Germinal center (tissue), 1 donor: ENCODE data around the gene ADAMTS12.
"Not testable (repeated sequence)": the region's sequence is repeated elsewhere in the genome, so short reads cannot be mapped to it uniquely, and the experiment has no call there.

Experiments
- DNase-seq: peaks from one replicate; pipeline ENCODE4 v3.0.0; 2012; ENCODE audit warnings: mixed read lengths, low spot score

The ADAMTS12 gene

DNA sequence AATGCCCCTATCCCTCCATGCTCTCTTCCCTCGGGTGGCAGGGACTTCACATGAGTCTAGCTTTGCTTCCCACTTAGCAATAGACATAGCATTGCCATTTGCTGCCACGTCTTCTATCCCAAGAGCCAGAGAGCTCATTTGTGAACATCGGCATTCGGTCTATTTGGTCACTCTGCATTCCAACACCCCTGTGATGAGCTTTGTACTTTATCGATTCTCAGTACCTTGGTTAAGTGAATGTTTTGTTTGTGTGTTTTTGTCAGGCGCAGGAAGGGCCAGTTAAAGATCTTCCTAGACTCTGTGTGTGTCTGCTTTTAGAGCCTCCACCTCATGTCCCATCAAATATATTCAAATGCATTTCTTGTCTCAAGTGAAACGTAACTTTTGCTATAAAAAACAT is 309.4 kb downstream of the ADAMTS12 start:
- DNase-seq: no peak

DNA sequence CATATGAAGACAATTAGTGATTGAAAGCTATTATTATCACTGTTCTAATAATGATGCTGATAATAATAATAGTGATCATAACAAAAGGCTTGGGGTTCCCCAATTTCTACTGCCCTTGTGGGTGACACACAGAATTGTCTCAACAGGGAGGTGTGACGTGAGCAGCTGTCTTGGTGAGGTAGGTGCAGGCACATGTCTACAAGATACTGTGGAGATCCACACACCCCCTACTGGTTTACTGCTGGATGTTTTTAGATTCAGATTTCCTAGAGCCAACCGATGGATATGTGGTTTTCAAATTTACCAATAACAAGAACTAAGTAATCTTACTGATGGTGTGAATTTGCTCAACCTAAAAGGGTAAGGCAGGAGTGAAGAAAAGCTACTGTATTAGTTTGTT is 312.0 kb downstream of the ADAMTS12 start:
- DNase-seq: no peak

DNA sequence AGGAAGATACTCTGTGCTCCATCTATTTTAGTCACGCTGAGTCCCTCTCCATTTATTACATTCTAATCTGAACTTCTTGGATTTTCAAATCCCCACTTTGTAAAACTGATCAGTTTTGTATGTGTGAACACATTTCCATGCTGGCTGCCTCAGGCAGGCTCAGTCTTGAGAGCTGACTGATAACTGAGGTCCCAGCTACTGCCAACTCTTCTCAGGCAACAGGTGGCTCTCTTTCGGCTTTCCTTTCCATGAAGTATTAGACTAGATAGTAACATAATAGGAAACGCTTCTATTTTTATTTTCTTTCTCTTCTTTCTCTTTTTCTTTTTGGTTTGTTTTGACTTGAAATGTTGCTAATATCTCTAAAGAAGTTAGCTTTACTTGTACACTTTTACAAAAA is 312.6 kb downstream of the ADAMTS12 start:
- no peak for DNase-seq

DNA sequence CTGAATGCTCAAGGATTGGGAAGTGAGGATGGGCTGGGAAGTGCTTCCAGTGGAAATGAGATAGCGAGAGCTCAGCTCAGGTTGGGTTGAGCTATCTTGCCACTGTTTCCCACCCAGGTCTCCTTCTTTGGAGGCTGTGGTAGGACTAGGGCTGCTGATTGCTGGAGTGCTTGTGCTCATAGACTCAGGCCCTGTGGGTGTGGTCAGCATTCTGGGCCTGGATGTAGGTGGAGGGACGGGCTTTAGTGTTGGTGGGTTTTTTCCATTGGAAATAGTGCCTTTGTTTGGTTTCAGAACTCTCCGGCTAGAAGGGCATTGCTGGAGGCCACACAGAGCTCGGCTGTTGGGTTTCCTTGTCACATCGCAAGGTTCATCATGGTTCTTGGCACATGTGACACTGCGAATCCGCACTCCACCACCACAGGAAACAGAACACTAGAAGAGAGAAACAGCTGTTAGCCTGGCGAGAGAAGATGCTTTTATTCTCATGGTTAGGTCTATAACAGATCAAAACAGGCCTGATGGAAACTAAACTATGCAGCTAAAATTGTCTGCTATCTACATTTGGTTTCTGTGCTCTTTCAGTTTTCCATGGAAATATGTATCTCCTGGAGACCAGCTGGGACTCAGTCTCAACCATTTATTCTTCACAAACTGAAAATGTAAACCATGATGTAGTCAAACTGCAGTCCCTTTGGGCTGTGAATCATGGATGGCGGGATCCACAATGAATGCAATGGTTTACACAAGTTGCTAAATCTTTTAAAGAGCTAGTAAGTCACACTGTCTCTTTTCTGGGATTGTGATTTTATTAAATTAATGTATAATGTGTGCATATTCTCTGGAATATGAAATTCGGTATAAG is 314.8 kb downstream of the ADAMTS12 start:
- DNase-seq: no peak

DNA sequence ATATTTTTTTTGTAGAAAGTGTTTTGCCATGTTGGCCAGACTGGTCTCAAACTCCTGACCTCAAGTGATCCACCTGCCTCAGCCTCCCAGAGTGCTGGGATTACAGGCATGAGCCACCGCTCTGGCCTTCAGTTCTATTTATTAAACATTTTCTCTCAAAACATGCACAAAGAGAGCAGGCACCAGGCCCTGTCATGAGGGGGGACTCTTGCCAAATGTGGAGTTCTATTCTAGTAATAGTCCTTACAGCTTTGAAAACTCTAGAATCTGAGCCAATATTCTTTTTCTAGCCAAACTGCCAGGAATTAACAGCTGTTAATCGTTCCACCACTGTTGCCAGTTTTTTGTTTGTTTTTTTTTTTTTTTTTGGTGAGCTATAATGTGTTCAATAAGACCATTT is 326.5 kb downstream of the ADAMTS12 start:
- no peak for DNase-seq

DNA sequence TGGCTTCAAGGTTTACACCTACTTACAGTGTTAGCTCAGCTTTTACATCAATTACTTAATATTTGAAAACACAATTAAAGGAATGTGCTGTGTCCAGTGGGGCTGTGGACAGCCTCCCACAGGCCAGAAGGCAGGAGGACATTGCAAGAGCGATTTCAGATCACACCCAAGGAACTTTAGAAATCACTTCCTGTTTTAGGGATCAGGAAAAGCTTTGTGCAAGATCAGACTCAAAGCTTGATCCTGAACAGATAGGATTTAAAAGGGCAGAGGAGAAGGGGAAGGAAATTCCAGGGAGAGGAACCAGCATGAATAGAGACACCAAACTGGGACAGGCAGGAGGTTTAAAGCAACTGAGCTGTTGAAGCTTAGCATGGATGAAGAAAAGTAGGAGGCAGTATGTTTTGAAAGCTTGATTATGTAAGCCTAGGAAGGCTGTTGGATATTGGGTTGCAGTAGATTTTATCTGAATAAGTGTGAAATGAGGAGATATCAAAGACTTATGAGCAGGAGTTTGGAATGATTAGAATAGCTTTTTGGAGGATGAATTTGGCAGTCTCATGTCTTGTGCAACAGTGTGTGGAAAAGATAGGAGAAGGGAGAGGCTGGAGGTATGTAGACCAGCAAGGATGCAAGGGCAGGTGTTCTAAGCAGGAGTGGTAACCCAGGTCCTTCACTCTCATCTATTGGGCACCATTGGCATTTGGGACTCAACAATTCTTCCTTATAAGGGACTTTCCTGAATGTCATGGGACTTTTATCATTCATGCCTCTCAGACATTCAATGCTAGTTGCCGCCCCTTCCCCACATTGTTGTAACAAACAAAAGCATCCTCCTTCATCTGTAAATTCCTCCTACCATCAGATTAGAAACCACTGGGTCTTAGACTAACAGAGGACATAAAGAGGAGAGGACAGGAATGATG is 327.5 kb downstream of the ADAMTS12 start:
- DNase-seq: no peak

DNA sequence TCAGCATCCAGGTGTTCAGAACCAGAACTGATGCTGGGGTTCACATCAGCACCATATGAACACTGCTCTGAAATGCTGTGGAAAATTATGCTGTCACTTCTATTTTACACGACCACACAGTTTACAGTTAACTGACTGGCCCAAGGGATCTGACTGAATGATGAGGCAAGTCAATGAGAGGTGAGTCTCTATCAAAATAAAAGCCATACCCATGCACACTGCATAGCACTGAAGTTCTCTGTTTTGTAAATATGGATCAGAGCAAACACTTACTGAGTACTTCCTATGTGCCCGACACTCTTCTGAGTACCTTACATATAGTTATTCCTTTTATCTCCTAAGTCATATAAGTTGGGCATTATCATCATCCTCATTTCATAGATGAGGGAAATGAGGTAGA is 328.3 kb downstream of the ADAMTS12 start:
- no peak for DNase-seq

DNA sequence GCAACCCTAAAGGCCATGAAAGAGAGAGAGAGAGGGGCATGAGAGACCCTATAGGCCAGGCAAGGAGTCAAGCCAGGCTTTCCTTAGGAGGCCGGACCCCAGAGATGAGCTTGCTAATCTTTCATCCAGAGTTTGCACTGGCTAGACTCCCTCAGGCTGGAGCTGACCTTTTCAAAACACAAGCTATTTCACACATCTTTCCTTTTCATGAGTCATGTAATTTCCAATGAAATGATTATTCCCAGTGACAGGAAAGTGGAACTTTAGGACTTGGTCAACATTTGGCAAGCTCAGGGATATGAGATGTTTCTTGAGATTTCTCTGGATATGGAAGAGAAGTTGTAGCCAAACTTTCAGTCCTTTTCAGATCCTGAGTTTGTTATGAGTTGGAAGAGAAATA is 333.3 kb downstream of the ADAMTS12 start:
- DNase-seq: no peak

DNA sequence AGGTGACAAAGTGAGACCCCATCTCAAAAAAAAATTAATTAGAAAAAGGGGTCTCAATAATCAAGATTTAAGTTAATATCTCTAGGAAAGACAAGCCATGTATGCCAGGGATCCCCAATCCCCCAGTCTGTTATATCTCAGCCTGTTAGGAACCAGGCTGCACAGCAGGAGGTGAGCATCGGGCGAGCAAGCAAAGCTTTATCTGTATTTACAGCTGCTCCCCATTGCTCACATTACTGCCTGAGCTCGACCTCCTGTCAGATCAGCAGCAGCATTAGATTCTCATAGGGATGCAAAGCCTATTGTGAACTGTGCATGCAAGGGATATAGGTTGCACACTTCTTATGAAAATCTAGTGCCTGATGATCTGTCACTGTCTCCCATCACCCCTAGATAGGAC is 334.2 kb downstream of the ADAMTS12 start:
- no peak for DNase-seq

DNA sequence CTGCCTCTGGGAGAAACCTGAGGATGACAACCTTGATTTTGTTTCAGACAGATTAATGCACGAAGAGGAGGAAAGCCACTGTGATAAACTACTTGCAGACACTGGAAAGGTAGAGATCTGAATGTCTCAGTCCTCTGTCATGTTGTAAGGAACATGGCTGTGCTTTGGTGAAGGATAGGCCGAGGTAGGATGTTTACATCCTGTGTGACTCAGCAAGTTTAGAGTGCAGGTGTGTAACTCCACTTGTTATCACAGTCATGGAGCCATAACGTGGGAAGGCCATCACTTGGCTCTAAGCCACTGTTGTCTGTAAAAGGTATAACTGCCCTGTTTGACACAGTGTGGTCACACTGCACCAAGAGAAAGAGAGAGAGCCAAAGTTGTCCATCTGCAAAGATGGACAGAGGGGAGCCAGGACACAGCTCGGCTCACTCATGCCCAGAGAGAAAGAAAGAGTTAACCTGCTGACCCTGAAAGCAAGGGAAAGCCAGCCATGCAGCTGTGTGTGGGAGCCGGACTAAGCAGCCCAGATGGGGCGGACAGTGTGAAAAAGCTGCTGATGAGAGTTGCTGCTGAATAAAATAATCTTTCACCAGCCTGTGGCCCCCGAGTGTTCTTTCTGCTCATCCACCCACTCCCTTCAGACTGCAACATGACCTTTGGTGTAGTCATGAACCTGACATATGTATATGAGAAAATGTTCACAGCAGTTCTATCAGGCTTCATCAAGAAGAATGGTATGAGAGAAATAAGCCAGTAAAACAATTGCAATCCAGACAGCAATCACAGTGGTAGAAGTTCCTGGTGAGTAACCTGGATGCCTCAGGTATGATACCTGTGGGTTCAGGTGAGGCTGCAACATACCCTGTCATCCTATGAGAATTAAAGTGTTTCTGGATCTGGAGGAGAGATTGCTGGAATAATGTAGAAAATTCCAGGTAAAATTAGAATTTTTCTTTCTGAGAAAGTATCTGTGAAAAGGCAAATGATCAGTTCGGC is 335.2 kb downstream of the ADAMTS12 start:
- DNase-seq: no peak

DNA sequence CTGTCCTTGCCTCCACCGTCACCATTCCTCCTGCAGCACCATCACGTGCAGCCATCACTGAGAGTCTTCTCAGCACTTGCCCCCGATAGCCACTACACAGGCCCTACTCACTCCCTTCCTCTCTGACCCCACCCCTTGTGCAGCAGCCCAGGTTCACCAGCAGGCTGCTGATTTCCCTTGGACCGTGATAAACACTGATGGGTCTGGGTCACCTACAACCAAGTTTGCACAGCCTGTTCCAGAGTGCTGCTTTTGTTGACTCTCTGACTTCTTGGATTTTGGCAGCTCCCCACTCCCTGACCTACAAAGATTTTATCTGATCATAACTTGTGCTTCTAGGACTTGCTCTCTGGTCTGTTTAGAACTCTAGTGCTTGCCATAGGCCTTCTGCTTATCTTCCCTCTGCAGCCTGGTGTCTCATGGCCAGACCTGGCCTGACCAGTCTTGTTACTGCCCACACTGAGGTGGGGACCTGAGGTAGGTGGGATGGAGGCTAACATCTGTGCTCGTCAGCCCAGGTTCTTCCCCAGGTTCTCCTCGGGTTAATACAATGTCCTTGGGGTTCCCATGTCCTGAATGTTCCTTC is 341.7 kb downstream of the ADAMTS12 start:
- no peak for DNase-seq

DNA sequence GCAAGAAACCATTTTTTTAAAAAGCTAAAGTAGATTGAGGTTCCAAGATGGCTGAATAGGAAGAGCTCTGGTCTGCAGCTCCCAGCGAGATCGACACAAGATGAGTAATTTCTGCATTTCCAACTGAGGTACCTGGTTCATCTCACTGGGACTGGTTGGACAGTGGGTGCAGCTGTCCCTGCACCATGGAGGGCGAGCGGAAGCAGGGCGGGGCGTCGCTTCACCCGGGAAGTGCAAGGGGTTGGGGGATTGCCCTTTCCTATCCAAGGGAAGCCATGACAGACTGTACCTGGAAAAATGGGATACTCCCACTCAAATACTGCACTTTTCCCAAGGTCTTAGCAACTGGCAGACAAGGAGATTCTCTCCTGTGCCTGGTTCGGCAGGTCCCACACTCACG is 352.0 kb downstream of the ADAMTS12 start:
- not testable (repeated sequence) for DNase-seq

DNA sequence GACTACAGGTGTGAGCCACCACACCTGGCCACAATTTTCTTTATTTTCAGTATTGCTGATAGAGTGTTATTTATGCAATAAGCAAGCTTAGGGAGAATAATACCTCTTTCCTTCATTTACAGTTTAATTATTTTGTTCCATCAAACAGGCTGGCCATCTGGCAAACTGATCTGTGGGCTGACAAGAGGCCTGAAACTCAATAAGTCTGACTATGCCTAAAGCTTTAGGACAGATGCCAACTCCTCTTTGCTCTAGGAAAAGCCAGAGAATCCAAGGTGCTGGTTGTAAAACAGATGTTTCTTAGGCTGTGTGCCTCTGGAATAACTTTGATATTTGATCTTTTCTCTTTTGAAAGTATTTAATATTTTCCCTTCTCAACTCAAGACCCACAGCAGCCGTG is 352.6 kb downstream of the ADAMTS12 start:
- DNase-seq: no peak

DNA sequence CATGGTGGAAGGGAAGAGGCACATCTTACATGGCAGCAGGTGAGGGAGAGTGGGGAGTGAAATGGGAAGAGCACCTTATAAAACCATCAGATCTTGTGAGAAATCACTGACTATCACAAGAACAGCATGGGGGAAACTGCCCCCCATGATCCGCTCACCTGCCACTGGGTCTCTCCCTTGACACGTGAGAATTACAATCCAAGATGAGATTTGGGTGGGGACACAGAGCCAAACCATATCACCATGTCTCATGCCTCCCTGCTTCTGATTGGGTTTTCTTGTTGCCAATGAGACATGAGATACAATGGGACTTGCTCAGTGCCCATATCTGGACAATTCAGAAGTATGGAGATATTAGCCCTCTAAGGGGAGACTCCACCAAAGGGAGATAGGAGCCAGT is 353.6 kb downstream of the ADAMTS12 start:
- DNase-seq: no peak

DNA sequence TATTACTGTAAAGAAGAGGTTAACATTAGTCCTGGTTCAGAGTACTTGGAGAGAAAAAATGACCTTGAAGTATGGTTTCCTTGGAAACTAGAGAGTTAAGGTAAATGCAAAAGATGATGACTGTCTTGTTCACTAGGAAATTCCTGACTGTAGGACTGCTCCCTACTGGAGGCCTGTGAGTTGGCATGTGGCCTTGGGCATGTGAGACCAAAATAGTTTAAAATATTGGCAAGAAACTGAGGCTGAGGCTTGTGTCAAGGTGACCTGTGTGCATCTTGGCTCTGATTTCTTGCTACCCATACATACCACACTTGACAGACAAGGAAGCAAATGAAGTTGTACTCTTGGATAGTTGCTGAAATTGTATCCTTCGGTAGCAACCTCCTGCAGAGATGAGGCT is 354.6 kb downstream of the ADAMTS12 start:
- no peak for DNase-seq

DNA sequence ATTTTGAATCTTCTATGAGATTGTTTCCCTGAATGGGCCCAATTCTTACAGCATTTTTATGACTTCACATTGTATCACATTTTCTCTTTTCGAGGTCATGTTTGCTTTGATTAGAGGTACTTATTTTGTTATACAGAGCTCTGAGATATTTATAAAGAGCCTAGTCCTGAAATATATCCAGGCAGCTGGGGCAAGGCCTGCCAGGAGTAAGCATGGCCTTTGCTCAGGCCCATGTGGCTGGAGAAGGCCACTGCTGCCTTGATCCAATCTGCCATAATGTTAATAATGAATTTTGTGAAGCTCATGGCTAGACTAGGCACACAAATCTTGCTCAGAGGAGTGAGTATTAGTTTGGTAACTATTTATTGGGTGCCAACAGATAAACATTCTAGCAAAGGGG is 355.0 kb downstream of the ADAMTS12 start:
- no peak for DNase-seq

DNA sequence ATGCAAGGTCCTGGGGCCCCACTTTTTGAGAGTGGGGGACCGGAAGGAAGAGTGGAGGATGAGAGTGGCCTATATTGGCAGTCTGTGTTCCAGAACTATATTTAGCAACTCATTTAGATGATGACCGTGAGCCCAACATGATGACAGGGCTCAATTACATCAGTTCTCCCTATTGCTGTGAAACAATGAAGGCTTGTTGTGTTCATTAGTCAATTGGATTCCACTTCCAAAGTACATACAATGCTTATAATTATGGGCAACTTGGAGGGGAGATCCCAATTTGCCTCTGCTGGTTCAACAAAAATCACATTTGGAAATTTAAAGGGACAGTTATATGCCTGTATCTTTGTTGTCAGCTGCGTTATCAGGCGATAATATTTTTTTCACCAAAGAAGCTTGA is 360.0 kb downstream of the ADAMTS12 start:
- no peak for DNase-seq

DNA sequence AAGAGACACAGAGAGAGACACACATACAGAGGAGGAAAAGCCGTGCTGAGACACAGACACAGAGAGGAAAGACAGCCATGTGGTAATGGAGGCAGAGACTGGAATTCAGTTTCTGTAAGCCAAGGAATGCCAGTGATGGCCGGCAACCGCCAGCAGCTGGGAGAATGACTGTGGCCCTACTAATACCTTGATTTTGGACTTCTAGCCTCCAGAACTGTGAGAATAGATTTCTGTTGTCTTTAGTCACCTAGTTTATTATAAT is 360.8 kb downstream of the ADAMTS12 start:
- no peak for DNase-seq

DNA sequence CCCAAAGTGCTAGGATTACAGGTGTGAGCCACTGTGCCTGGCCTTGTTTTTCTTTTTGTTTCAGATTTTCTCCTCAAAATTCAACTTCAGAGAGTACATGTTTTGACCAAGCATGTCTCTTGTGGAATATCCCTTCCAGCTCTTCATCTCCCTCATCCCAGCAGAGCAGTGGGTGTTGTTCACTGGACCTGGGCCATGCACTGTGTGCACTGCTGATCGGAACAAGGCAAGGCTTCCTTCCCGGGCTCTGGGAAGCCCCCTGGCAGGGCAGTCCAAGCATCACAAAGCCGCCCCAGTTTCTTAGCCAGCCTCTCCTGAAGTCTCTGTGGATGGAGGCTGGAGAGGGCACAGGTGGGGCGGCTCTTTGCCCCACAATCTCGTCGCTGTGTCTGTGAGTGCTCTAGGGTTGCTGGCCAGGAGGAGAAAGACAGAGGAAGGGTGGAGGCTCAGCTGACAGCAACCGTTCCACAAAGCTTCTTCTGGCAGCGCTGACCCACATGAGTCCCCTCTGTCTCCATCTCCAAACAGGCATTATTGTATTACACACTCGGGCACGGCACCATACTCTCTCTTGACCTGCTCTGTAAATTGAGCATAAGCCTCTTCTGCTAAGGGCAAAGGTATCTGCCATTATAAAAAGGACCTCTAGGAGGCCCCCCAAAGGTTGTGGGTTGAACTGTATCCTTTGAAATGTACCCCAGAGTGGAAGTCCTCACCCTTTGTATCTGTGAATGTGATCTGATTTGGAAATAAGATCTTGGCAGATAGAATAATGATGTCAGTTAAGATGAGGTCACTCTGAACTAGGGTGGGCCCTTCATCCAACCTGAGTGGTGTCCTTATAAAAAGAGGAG is 361.4 kb downstream of the ADAMTS12 start:
- DNase-seq: no peak

DNA sequence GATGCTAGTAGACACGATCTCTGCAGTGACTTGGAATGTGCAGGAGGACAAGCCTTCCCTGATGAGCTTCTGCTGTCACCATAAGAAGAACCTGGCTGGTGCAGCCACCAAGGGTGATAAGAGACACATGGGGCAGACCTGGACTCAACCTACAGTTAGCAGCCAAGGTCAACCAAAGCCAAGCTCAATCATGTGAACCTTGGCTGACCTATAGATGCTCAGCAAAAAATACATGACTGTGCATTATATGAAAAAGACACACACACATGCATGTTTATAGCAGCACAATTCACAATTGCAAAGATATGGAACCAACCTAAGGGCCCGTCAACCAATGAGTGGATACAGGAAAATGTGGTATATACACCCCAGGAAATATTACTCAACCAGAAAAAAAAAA is 364.1 kb downstream of the ADAMTS12 start:
- no peak for DNase-seq

DNA sequence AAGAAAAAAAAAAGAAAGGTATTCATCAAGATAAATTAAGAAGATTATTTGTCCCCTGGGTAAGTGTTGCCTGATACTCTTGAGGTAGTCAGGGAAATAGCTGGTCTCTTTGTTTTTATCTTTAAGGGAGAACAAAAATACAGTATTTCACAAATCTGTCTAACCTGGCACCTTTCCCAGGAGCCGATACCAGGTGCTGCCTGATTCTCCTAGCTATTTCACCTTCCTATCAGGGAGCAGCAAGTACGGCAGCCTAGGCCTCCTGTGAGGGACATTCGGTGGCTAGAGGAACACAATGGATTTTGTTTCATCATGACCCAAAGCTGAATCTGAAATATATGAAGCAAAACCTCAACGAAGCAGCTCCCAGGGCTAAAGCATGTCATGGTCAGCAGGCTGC is 365.0 kb downstream of the ADAMTS12 start:
- no peak for DNase-seq
